K562 (cell line): ENCODE data around the gene WASF2. TPM values are rescaled to one million over a fixed set of nuclear protein-coding genes. Genes with fewer than 3 reads are reported as not detected.

Experiments
- ATAC-seq: fragments of 200-7000 bp; cut with Tn5 transposase; 3 replicates; pipeline ENCODE4 v1.9.1; 2020; ENCODE audit warnings: moderate library complexity
- BruUV-seq: library from RNA; stranded (reverse); fragments of 400-500 nt; replicated peaks from 2 replicates; lab custom pipeline; 2021; lab: Mats Ljungman, UMichigan
- CTCF ChIA-PET: fragments of 300-600 bp; formaldehyde crosslinking; extraction: SDS; loops from one replicate; lab custom pipeline; 2021; ENCODE audit warnings: low intra/inter-chr PET ratio; lab: Yijun Ruan, JAX
- POLR2A ChIA-PET: fragments of 300-600, 350-650 bp; sonication (Branson Sonifier 250); formaldehyde crosslinking; extraction: SDS; loops from one replicate; lab custom pipeline; 2021; ENCODE audit warnings: antibody characterized with exemption, inconsistent platforms; lab: Yijun Ruan, JAX
- DNase-seq, 4 experiments: peaks; one replicate each; pipeline versions ENCODE4 v3.0.0 to v3.0.0-alpha.2; 2011 to 2018; ENCODE audit warnings: low spot score in 3 of 4, mixed read lengths in 3 of 4; ENCODE audit errors: extremely low read depth in 1 of 4
- FAIRE-seq: peaks from 2 replicates; lab custom pipeline; 2011; peaks lifted over from hg19 to GRCh38; lab: Jason Lieb, UNC
- H2AFZ ChIP-seq: 2 replicates; pipeline ENCODE4 v1.6.0; 2011; ENCODE audit warnings: low read depth, low read length, control low read depth, inconsistent platforms
- H3K27ac ChIP-seq: fragments of 200-600 bp; 3 replicates; pipeline ENCODE4 v1.8.0; 2011; ENCODE audit warnings: low read depth, mild to moderate bottlenecking, control low read depth, inconsistent platforms, low read length, moderate library complexity, mixed read lengths; ENCODE audit errors: extremely low read depth
- H3K27me3 ChIP-seq, 2 experiments: fragments of 300-600 bp in 1 of 2; 2 replicates in 1 of 2; 3 replicates in 1 of 2; pipeline versions ENCODE4 v1.6.0 to v1.8.0; 2011; ENCODE audit warnings: inconsistent platforms in 2 of 2, low read length in 2 of 2, mild to moderate bottlenecking in 1 of 2, mixed read lengths in 1 of 2, moderate library complexity in 1 of 2; ENCODE audit not compliant: control insufficient read depth in 2 of 2, insufficient read depth in 2 of 2
- H3K36me3 ChIP-seq: fragments of 300-600 bp; 3 replicates; pipeline ENCODE4 v1.8.0; 2011; ENCODE audit warnings: mild to moderate bottlenecking, low read length, inconsistent platforms; ENCODE audit not compliant: control insufficient read depth, insufficient read depth
- H3K4me1 ChIP-seq, 2 experiments: fragments of 200-600 bp in 1 of 2; replicated peaks in 1 of 2; 2 replicates in 1 of 2; 3 replicates in 1 of 2; pipeline versions ENCODE4 v1.5.1 to v1.8.0; 2011; ENCODE audit warnings: inconsistent platforms in 2 of 2, low read length in 2 of 2, mild to moderate bottlenecking in 1 of 2, mixed read lengths in 1 of 2, moderate library complexity in 1 of 2; ENCODE audit not compliant: control insufficient read depth in 2 of 2, insufficient read depth in 2 of 2
- H3K4me2 ChIP-seq: 2 replicates; pipeline ENCODE4 v1.6.1; 2011; ENCODE audit warnings: low read length, control low read depth, inconsistent platforms, mixed read lengths; ENCODE audit not compliant: insufficient read depth
- H3K4me3 ChIP-seq: fragments of 200-600 bp; sonication (generic), shearing (Covaris generic); 2 replicates; pipeline ENCODE4 v1.5.1; 2016; ENCODE audit warnings: control low read depth, inconsistent platforms
- H3K79me2 ChIP-seq: fragments of 200-600 bp; 3 replicates; pipeline ENCODE4 v1.8.0; 2011; ENCODE audit warnings: low read length, inconsistent platforms; ENCODE audit not compliant: control insufficient read depth, insufficient read depth
- H3K9ac ChIP-seq, 2 experiments: 2 replicates each; pipeline versions ENCODE4 v1.6.0 to v1.6.1; 2011; ENCODE audit warnings: low read depth in 2 of 2, low read length in 2 of 2, control low read depth in 1 of 2, inconsistent platforms in 1 of 2, mild to moderate bottlenecking in 1 of 2, mixed read lengths in 1 of 2; ENCODE audit not compliant: insufficient read depth in 1 of 2
- H3K9me1 ChIP-seq: one replicate; pipeline ENCODE4 v1.6.0; 2011; ENCODE audit warnings: inconsistent platforms, mild to moderate bottlenecking, low read length, moderate library complexity; ENCODE audit not compliant: control insufficient read depth, insufficient read depth
- H3K9me3 ChIP-seq: replicated peaks from 2 replicates; pipeline ENCODE4 v1.5.1; 2011; ENCODE audit warnings: low read depth, low read length, inconsistent platforms; ENCODE audit not compliant: control insufficient read depth, insufficient read depth
- H4K20me1 ChIP-seq: replicated peaks from 2 replicates; pipeline ENCODE4 v1.6.1; 2011; ENCODE audit warnings: low read length, inconsistent platforms, mixed read lengths; ENCODE audit not compliant: control insufficient read depth, insufficient read depth
- CBX3 ChIP-seq, 2 experiments: IDR thresholded peaks; 1 replicate in 1 of 2; 2 replicates in 1 of 2; pipeline ENCODE4 v1.6.1; 2012; ENCODE audit warnings: inconsistent platforms in 2 of 2, low read length in 2 of 2, borderline replicate concordance in 1 of 2, control low read depth in 1 of 2
- CXXC5 ChIP-seq: fragments of 250-450 bp; sonication (Bioruptor Pico); IDR thresholded peaks from 2 replicates; pipeline ENCODE4 v1.8.0; 2022; ENCODE audit warnings: inconsistent platforms, mild to moderate bottlenecking, moderate library complexity
- FOXA3 ChIP-seq, 2 experiments: fragments of 450-650 bp in 1 of 2; sonication (generic) in 1 of 2; formaldehyde crosslinking; IDR thresholded peaks in 1 of 2; conservative IDR thresholded peaks in 1 of 2; 2 replicates each; pipeline versions ENCODE4 v1.4.0 to v1.8.0; 2020 to 2022; ENCODE audit warnings: mild to moderate bottlenecking in 2 of 2, missing genetic modification reagents in 1 of 2
- GABPA ChIP-seq: fragments of 200-800 bp; sonication (Bioruptor generic); conservative IDR thresholded peaks from 2 replicates; pipeline ENCODE4 v1.6.1; 2016; ENCODE audit warnings: low read depth, missing genetic modification characterization, missing compliant biosample characterization
- HMGN3 ChIP-seq: IDR thresholded peaks from 2 replicates; pipeline ENCODE4 v1.6.1; 2011; ENCODE audit warnings: borderline replicate concordance, low read depth, mild to moderate bottlenecking, mixed read lengths, low read length; ENCODE audit not compliant: insufficient read length; ENCODE audit errors: extremely low read depth
- MAZ ChIP-seq, 2 experiments: fragments of 450-650 bp in 1 of 2; sonication (generic) in 1 of 2; formaldehyde crosslinking; IDR thresholded peaks in 1 of 2; conservative IDR thresholded peaks in 1 of 2; 2 replicates each; pipeline versions ENCODE4 v1.4.0 to v1.5.0; 2020; ENCODE audit warnings: mild to moderate bottlenecking in 1 of 2, missing genetic modification reagents in 1 of 2
- SMAD4 ChIP-seq: fragments of 250-450 bp; sonication (Bioruptor Pico); conservative IDR thresholded peaks from 2 replicates; pipeline ENCODE4 v1.8.0; 2021; ENCODE audit warnings: inconsistent platforms, mild to moderate bottlenecking, moderate library complexity
- THRB ChIP-seq: fragments of 450-650 bp; formaldehyde crosslinking; conservative IDR thresholded peaks from 2 replicates; pipeline ENCODE4 v1.4.0; 2022; ENCODE audit warnings: mild to moderate bottlenecking, missing genetic modification characterization
- XRCC3 ChIP-seq: fragments of 450-650 bp; IDR thresholded peaks from 2 replicates; pipeline ENCODE4 v1.6.1; 2017; ENCODE audit warnings: mild to moderate bottlenecking, moderate library complexity
- XRCC5 ChIP-seq: fragments of 200-400 bp; formaldehyde crosslinking; IDR thresholded peaks from 2 replicates; pipeline ENCODE4 v1.6.1; 2017; ENCODE audit warnings: low read depth, mild to moderate bottlenecking, low read length
- ZFX ChIP-seq: sonication (generic); formaldehyde crosslinking; IDR thresholded peaks from 2 replicates; pipeline ENCODE4 v1.8.0; 2022; ENCODE audit warnings: mild to moderate bottlenecking, missing genetic modification reagents, moderate library complexity
- ZNF263 ChIP-seq: sonication (generic); formaldehyde crosslinking; IDR thresholded peaks from 2 replicates; pipeline ENCODE4 v1.8.0; 2022; ENCODE audit warnings: mild to moderate bottlenecking, missing genetic modification reagents, borderline replicate concordance
- WGBS: fragments of 100-300 bp; shearing (Covaris generic); methylation state at CpG from one replicate; pipeline ENCODE4 v1.1.6; 2016; ENCODE audit warnings: low coverage, mixed read lengths; ENCODE audit not compliant: insufficient coverage; ENCODE audit errors: missing lambda C conversion rate; 5-methylcytosine and 5-hydroxymethylcytosine counted together
- in situ Hi-C: fragments of 300-500 bp; cut with MboI; formaldehyde crosslinking; loops from 4 replicates; pipeline ENCODE4 v1.15.0; 2018; ENCODE audit warnings: inconsistent platforms, mixed read lengths
- intact Hi-C: fragments of 100-400 bp; cut with micrococcal nuclease; formaldehyde crosslinking; loops from 2 replicates; pipeline ENCODE4 v1.14.2; 2022
- polyA plus RNA-seq, 8 experiments: library from polyadenylated mRNA; depleted of rRNA in 4 of 8; stranded (reverse) in 5 of 8; unstranded in 3 of 8; fragments of >200 nt; fragmentation: Nextera tagmentation in 2 of 8; fragmentation: Illumina TruSeq in 1 of 8; extraction: Ambion mirVana in 2 of 8; extraction: Trizol in 1 of 8; gene quantifications; 2 replicates each; pipeline versions ENCODE4 v1.2.1 to v1.2.3, GENCODE V29; 2011 to 2014; ENCODE audit warnings: inconsistent platforms in 1 of 8, missing spikeins in 1 of 8
- total RNA-seq, 7 experiments: library from RNA; depleted of rRNA in 6 of 7; stranded (reverse); fragments of >200 nt in 6 of 7; fragmentation: Illumina TruSeq in 2 of 7; extraction: Trizol in 2 of 7; gene quantifications; 2 replicates each; pipeline versions ENCODE4 v1.2.1 to v1.2.3, GENCODE V29; 2011 to 2021; ENCODE audit warnings: low replicate concordance in 1 of 7
- TF ChIP-seq, protein P1 (sequence below): sonication (generic); formaldehyde crosslinking; IDR thresholded peaks from 2 replicates; pipeline ENCODE4 v1.8.1; 2023; ENCODE audit warnings: mild to moderate bottlenecking, missing genetic modification reagents
- TF ChIP-seq, protein P2 (sequence below), 3 experiments: IDR thresholded peaks in 2 of 3; conservative IDR thresholded peaks in 1 of 3; 2 replicates each; pipeline ENCODE4 v1.5.1; 2011 to 2012; ENCODE audit warnings: low read length in 3 of 3, mild to moderate bottlenecking in 3 of 3, control low read depth in 2 of 3, improper control_type of control experiment in 1 of 3, inconsistent platforms in 1 of 3, low read depth in 1 of 3, mixed read lengths in 1 of 3, moderate library complexity in 1 of 3; ENCODE audit not compliant: insufficient read depth in 2 of 3

The WASF2 gene
- total and polyA plus RNA-seq, 9 of the 15 experiments (the other 6 are each of a cell fraction or from before 2014, with no cell fraction given), result 8.2 to 163 (median 31.2) TPM

DNA sequence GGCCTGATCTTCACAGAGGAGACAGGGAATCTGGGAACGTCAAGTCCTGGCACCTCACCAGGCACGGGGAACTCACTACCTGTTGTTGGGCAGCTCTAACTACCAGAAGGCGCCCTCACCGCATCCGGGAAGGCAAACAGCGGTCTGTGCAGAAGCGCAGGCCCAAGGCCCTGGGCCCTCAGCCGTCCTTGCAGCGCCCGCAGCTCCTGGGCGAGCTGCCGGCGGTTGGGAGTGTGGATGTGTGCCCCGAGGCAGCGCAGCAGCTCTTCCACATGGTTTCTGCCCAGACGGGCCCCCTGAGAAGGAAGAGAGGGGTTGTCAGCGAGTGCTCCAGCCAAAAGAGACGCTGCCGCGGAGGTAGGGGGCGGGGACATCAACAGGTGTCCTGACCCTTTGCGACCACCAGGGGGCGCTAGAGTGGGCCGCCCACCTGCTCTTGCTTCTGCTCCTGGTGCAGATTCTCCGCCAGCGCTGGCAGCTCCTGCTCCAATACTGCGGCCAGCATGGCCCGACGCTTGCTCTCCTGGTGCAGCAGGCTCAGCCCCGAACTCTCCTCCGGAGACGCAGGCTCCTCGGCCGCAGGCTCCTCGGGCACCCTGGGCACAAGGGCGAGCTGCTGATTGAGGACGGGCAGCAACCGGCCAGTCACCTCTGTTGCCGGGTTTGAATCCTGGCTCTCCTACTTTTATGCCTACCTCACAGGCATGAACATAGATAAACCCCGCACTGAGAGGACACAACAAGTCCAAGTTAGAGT is 132.5 kb downstream of the WASF2 start:
- Histone ChIP-seq H3K9ac (peak overlapping the region in 1 of 2 experiments; percentile 86; a peak in 2 of 4 replicates), H3K9me3 (no peaks in the 10 kb centered on the region), H4K20me1 (0 out of 2 replicates have a peak, but pooled peaks cover 10% of the 10 kb centered on the region), H3K36me3 (peaks cover 12% of the 10 kb centered on the region; the same call in 2 of the 3 replicates), H3K27ac (no peak overlapping the region), H3K4me3 (no peak overlapping the region), H3K4me1 (peaks cover 9 to 53% of the 10 kb centered on the region in 2 experiments), H3K4me2 (peak overlapping the region; percentile 56), H3K27me3 (no peaks in the 10 kb centered on the region), H3K79me2 (no peaks in the 10 kb centered on the region), H2AFZ (peak overlapping the region; percentile 87), H3K9me1 (no peaks in the 10 kb centered on the region)
- no TSS peak for BruUV-seq
- peak; percentile 90 for ATAC-seq
- CTCF ChIA-PET, result interaction anchor here (1.0 to 1.7 kb wide), 4 partner anchors 31 to 249 kb away, joined by 4 to 5 read pairs (median 4); no protein-coding TSS in a partner anchor
- POLR2A ChIA-PET, result interaction anchor here (0.6 to 1.5 kb wide), 8 partner anchors 8 to 1770 kb away, joined by 3 to 9 read pairs (median 3); partner anchors contain the start of gene SYTL1
- 28% methylated on average over 40 of the region's 40 CpGs for WGBS
- DNase-seq, result peak; percentile 85 to 94 (median 90)
- in situ Hi-C loops, result no loop called here
- FAIRE-seq, result peak; percentile 81
- intact Hi-C loops, result loop anchor here (5.0 kb wide), 2 partner anchors 35 to 55 kb away; partner anchors contain the start of gene GPR3
- no peak for TF ChIP-seq GABPA (tag)
- TF ChIP-seq CBX3 (IDR thresholded peaks at IDR 0.05; ENCODE audit: borderline replicate concordance in 1 of 2, low read length in 2 of 2), result 0 out of 3 replicates have a peak, but pooled peaks of 1 of the 2 experiments have one; percentile 30
- TF ChIP-seq MAZ (CRISPR knock-in tag; conservative IDR thresholded peaks at IDR 0.05 in 1 of 2, IDR thresholded peaks at IDR 0.05 in 1 of 2), result peak; percentile 42 to 77
- TF ChIP-seq, protein P1, sequence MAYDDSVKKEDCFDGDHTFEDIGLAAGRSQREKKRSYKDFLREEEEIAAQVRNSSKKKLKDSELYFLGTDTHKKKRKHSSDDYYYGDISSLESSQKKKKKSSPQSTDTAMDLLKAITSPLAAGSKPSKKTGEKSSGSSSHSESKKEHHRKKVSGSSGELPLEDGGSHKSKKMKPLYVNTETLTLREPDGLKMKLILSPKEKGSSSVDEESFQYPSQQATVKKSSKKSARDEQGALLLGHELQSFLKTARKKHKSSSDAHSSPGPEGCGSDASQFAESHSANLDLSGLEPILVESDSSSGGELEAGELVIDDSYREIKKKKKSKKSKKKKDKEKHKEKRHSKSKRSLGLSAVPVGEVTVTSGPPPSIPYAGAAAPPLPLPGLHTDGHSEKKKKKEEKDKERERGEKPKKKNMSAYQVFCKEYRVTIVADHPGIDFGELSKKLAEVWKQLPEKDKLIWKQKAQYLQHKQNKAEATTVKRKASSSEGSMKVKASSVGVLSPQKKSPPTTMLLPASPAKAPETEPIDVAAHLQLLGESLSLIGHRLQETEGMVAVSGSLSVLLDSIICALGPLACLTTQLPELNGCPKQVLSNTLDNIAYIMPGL, result peak; percentile 54; the same call in 1 of the 2 replicates
- peak; percentile 82; the same call in 1 of the 2 replicates for TF ChIP-seq XRCC5
- no peak for TF ChIP-seq XRCC3
- TF ChIP-seq, protein P2, sequence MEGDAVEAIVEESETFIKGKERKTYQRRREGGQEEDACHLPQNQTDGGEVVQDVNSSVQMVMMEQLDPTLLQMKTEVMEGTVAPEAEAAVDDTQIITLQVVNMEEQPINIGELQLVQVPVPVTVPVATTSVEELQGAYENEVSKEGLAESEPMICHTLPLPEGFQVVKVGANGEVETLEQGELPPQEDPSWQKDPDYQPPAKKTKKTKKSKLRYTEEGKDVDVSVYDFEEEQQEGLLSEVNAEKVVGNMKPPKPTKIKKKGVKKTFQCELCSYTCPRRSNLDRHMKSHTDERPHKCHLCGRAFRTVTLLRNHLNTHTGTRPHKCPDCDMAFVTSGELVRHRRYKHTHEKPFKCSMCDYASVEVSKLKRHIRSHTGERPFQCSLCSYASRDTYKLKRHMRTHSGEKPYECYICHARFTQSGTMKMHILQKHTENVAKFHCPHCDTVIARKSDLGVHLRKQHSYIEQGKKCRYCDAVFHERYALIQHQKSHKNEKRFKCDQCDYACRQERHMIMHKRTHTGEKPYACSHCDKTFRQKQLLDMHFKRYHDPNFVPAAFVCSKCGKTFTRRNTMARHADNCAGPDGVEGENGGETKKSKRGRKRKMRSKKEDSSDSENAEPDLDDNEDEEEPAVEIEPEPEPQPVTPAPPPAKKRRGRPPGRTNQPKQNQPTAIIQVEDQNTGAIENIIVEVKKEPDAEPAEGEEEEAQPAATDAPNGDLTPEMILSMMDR (IDR thresholded peaks at IDR 0.05 in 2 of 3, conservative IDR thresholded peaks at IDR 0.05 in 1 of 3; ENCODE audit: insufficient read depth in 2 of 3, low read depth in 1 of 3, low read length in 3 of 3), result peak; percentile 95 to 98 (median 96)
- TF ChIP-seq THRB, result no peak
- TF ChIP-seq SMAD4 (CRISPR knock-in tag), result 0 out of 2 replicates have a peak, but pooled peaks have one; percentile 31
- peak; percentile 51; the same call in 1 of the 2 replicates for TF ChIP-seq CXXC5 (CRISPR knock-in tag)
- peak; percentile 71 for TF ChIP-seq ZFX (CRISPR knock-in tag)
- 0 out of 4 replicates have a peak, but pooled peaks of 1 of the 2 experiments have one; percentile 21 for TF ChIP-seq FOXA3 (CRISPR knock-in tag; conservative IDR thresholded peaks at IDR 0.05 in 1 of 2, IDR thresholded peaks at IDR 0.05 in 1 of 2)
- peak; percentile 51; the same call in 1 of the 2 replicates for TF ChIP-seq ZNF263 (CRISPR knock-in tag)
- peak; percentile 33 for TF ChIP-seq HMGN3
